WERI-Rb-1 (cell line): ENCODE results near the gene SCNN1B.

ENCODE experiments used
- DNase-seq: peaks from one replicate; pipeline ENCODE4 v3.0.0-alpha.2; 2020
- H3K27ac ChIP-seq: fragments of 250-450 bp; sonication (Bioruptor Pico); 2 replicates; pipeline ENCODE4 v1.5.1; 2020; ENCODE audit warnings: mild to moderate bottlenecking, moderate library complexity
- H3K27me3 ChIP-seq: fragments of 250-450 bp; sonication (Bioruptor Pico); 2 replicates; pipeline ENCODE4 v1.5.1; 2021; ENCODE audit warnings: mild to moderate bottlenecking, low read depth, moderate library complexity; ENCODE audit not compliant: insufficient read depth, severe bottlenecking
- H3K36me3 ChIP-seq: fragments of 250-450 bp; sonication (Bioruptor Pico); 2 replicates; pipeline ENCODE4 v1.5.1; 2020; ENCODE audit warnings: mild to moderate bottlenecking, moderate library complexity
- H3K4me3 ChIP-seq: 2 replicates; pipeline ENCODE4 v1.5.1; 2011; ENCODE audit warnings: low read depth, mild to moderate bottlenecking, control low read depth, low read length
- H3K9me3 ChIP-seq: fragments of 250-450 bp; sonication (Bioruptor Pico); 2 replicates; pipeline ENCODE4 v1.5.1; 2021; ENCODE audit warnings: mild to moderate bottlenecking, moderate library complexity; ENCODE audit not compliant: severe bottlenecking
- TF ChIP-seq, protein P1 (sequence below): IDR thresholded peaks from 2 replicates; pipeline ENCODE4 v1.5.1; 2011; ENCODE audit warnings: low read depth, mild to moderate bottlenecking, control low read depth, inconsistent platforms, low read length

SCNN1B gene

DNA sequence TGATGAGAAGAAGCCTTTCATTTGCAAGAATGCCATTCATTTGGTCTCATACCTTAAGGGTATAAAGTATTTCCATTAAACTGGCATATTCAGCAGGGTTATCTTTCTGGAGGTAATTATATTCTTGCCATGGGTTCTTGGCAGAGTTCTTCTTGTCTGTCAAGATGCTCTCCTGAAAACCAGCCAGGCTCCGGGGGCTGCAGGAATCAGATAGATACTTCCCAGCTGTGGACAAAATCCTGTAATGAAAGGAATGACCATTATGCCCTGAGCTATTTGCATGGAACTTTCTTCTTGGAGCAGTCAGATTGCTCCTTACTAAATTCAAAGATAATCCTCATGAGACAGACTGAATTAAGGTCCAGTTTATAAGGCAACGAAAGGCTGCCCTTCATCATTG, 103.9 kb downstream of the SCNN1B start:
- peaks cover 6% of the 10 kb centered on the region for H3K36me3 ChIP-seq
- DNase-seq: no peak

DNA sequence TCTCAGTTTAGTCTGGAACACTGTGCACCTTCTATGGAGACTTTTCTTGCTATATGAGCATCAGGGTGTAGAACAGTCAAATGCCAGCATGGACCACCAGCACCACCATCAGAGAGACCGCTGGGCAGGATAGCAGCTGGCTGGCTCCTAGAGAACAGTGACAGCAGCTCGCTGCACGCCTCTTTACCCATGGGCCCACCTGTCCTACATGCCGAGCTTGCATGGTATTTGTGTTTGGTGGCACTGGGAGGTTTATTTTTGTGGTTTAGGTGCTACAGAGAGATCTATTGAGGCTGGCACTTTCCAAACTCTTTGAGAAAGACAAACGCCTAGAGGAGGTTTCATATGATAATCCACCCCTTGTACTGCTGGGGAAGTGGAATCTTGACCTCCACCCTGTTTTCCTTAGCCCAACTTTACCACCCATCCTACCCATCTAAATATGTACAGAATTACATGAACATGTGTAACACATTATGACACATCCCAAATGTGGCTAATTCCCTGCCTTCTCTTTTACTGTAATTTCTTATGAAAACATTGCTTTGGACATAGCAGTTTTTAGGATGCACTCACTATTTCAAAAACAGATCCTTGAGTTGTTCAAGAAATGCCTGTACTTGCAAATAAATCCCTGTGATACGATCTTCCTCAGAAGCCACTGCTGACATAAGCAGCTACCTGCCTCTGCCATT, 104.6 kb downstream of the SCNN1B start:
- no peak overlapping the region for H3K4me3 ChIP-seq
- no peaks in the 10 kb centered on the region for H3K9me3 ChIP-seq
- no peaks in the 10 kb centered on the region for H3K27me3 ChIP-seq
- TF ChIP-seq, protein P1, sequence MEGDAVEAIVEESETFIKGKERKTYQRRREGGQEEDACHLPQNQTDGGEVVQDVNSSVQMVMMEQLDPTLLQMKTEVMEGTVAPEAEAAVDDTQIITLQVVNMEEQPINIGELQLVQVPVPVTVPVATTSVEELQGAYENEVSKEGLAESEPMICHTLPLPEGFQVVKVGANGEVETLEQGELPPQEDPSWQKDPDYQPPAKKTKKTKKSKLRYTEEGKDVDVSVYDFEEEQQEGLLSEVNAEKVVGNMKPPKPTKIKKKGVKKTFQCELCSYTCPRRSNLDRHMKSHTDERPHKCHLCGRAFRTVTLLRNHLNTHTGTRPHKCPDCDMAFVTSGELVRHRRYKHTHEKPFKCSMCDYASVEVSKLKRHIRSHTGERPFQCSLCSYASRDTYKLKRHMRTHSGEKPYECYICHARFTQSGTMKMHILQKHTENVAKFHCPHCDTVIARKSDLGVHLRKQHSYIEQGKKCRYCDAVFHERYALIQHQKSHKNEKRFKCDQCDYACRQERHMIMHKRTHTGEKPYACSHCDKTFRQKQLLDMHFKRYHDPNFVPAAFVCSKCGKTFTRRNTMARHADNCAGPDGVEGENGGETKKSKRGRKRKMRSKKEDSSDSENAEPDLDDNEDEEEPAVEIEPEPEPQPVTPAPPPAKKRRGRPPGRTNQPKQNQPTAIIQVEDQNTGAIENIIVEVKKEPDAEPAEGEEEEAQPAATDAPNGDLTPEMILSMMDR: no peak
- DNase-seq: no peak
- peaks cover 10% of the 10 kb centered on the region for H3K36me3 ChIP-seq
- no peak overlapping the region for H3K27ac ChIP-seq

More for the DNA sequence above, 103.9 kb downstream of the SCNN1B start:
- H3K9me3 ChIP-seq: no peaks in the 10 kb centered on the region
- H3K4me3 ChIP-seq: no peak overlapping the region
- no peaks in the 10 kb centered on the region for H3K27me3 ChIP-seq
- H3K27ac ChIP-seq: no peak overlapping the region
- TF ChIP-seq, protein P1: no peak

DNA sequence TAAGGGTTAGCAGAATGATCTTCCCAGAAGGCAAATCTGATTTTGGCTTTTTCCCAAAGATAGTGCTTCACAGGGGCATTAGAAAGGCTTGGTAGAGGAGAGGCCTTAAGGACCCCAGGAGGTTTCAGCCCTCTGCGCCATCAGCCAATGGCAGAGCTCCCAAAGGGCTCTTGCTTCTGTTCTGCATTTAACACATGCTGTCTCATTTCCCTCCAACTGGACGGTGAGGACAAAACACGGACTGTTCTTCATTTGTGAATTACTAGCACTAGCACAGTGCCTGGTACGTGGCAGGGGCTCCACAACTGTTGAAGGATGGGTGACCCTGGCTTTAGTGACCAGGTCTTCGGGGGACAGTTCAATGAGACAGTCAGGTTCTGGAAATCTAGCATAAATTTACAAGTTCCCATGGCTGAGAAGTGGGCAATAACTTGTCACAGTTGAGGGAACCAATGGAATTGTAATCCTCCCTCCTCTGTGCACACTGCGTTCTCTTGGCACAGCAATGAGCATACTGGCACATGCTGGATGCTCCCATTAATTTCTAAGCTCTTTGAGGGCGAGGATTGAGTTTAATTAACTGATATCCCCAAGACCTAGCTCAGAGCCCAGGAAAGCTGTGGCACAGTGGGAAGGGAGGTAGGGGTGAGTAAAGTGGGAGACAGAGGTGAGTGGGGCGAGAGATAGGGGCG, 105.5 kb downstream of the SCNN1B start:
- Histone ChIP-seq H3K27ac (no peak overlapping the region), H3K9me3 (no peaks in the 10 kb centered on the region), H3K27me3 (no peaks in the 10 kb centered on the region), H3K4me3 (no peak overlapping the region), H3K36me3 (peaks cover 17% of the 10 kb centered on the region)
- TF ChIP-seq, protein P1: no peak
- no peak for DNase-seq

DNA sequence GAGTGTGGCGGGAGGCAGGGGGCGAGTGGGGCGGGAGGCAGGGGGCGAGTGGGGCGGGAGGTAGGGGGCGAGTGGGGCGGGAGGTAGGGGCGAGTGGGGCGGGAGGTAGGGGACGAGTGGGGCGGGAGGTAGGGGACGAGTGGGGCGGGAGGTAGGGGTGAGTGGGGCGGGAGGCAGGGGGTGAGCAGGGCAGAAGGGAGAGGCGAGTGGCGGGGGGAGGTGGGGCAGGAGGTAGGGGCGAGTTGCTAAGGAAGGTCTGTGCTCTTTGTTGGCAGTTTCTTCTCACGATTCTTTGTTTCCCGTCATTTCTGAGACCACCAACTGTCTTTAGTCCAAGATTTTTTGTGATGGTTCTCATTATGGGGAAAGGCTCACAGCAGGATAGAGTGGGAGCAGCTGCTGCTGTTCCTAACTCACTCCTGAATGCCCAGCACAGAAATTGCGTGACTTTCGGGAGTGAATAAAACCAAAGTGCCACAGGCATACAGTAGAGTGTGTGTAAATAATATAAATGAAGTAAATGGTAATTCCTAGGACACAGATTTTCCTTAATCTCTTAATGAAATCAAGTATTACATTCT, 106.2 kb downstream of the SCNN1B start:
- H3K27me3 ChIP-seq: no peaks in the 10 kb centered on the region
- H3K27ac ChIP-seq: peak overlapping the region; percentile 77
- peaks cover 20% of the 10 kb centered on the region for H3K36me3 ChIP-seq
- H3K4me3 ChIP-seq: no peak overlapping the region
- TF ChIP-seq, protein P1: no peak
- no peak for DNase-seq
- H3K9me3 ChIP-seq: no peaks in the 10 kb centered on the region

DNA sequence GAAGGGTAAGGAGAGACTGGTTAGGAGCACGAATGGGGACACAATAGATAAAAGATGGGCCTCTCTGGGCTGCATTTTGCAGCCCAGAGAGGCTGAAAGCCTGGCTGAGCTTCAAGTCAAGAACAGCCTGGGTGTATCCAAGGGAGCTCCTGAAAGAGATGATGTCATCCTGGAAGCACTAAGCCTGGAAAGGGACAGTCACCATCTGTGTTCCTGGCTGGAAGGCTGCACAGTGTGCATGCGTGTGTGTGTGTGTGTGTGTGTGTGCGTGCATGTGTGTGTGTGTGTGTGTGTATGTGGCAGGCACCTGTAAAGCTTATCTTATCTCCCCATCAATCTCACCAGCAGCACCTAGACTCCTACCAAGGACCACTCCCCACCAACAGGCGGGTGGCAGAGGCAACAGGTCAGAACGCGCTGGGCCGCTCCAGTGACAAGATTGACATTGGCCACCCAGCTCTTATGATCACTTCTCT, 106.8 kb downstream of the SCNN1B start:
- peak; percentile 88 for DNase-seq

More for the DNA sequence above, 106.8 kb downstream of the SCNN1B start:
- Histone ChIP-seq H3K36me3 (peaks cover 20% of the 10 kb centered on the region), H3K4me3 (peak overlapping the region; percentile 11; the same call in 1 of the 2 replicates), H3K9me3 (no peaks in the 10 kb centered on the region), H3K27me3 (no peaks in the 10 kb centered on the region), H3K27ac (peak overlapping the region; percentile 77)
- TF ChIP-seq, protein P1: no peak
